DND-41 (cell line): ENCODE data around the gene DNAH10.

Experiments
- CTCF ChIP-seq: IDR thresholded peaks from 2 replicates; pipeline ENCODE4 v1.5.1; 2012; ENCODE audit warnings: borderline replicate concordance, low read length, moderate library complexity, mild to moderate bottlenecking; ENCODE audit not compliant: poor library complexity, severe bottlenecking; ENCODE audit errors: extremely low read depth
- EZH2 ChIP-seq: IDR thresholded peaks from 3 replicates; pipeline ENCODE4 v1.6.1; 2012; ENCODE audit warnings: borderline replicate concordance, low read depth, mild to moderate bottlenecking, moderate library complexity, low read length, inconsistent platforms; ENCODE audit not compliant: severe bottlenecking

GRCh38 chr12:123846340-123846739 is 84.2 kb downstream of the DNAH10 start:
- no peak for TF ChIP-seq CTCF
- no peak for TF ChIP-seq EZH2
